Activated T-helper 1 cell treated with anti-CD3 and anti-CD28 coated beads, Interleukin-2, amount 50 U/mL, for 16 hours (primary cell): ENCODE measurements around the gene CFAP46.

Experiments
- DNase-seq, 2 donors: peaks; one replicate each; pipeline ENCODE4 v3.0.0-alpha.2; 2020; ENCODE audit warnings: low read depth in 1 of 2, low spot score in 1 of 2

The CFAP46 gene

DNA sequence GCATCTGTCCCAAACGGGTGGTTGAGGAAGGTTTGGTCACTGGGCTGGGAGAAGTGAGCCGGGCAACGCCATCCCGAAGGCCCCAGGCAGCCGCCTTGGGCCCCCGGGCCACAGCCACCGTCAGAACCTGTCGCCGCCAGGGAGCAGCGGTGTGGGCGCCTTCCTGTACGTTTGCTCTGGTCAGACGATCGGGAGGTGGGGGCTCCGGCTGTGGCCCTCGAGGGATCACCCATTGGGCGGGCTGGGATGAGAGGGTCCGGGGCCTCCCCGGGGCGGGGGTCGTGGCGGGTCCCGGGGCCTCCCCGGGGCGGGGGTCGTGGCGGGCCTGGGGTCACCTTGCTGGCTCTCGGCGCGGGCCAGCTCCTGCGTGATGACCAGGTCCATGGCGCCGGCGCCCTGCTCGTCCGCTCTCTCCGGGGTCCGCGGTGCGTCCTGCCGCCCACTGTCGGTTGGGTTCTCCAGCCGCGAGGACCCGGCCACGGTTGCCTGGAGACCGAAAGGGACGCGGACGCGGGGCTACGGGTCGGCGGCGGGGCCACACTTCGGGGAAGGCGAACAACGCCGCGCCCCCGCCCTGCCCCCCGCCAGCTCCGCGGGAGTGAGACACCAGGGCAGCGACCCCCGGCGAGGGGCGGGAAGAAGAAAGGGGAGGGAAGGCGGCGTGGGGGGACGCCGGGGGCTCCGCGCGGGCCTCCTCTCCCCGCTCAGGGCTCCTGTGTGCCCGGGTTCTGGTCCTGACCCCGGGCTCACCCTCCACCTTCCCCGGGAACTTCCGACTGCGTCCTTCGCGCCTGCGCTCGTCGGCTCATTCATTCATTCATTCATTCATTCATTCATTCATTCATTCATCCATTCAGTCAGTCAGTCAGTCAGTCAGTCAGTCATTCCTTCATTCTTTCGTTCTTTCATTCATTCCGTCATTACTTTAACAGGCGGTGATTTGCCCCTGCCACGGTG, at the start of gene CFAP46:
Gene CFAP46, minus strand, starts transcription at position 470 of the 957 bp plus-strand sequence. Its CDS starts 86 bp downstream, at position 384.
- DNase-seq: no peak

DNA sequence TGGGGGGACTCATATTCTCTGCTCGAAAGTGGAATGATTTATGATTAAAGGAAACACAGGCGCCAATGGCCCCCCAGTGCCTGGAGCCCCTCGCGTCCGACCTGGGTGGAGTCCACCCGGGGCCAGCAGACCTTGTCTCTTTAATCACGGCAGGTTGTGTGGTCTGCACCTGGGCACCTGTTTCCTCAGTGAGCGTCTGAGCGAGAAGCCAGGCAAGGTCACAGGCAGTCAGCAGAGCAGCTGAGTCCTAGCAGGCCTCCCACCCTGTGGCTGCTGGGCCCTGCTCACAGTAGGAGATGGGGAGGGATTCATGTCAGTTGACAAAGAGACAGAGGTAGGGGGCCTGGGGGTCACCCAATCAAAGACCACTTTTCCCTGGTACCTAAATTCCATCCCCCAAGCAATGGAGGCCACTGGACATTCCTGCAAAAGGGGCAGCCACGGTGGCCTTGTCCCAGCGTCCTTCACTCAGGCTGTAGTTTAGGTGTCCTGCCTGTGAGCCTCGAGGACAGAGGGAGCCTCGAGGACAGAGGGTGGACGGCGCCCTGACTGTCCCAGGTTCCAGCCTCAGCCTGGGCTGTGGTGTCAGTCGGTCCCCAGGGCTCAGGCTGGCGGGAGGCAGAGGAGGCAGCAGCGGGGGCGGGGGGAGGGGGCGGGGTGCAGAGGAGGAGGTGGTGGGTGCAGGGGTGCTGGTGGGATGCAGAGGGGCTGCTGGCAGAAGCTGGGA, 49.5 kb upstream of the CFAP46 start:
- no peak for DNase-seq

GRCh38 chr10:132990684-132991545, 48.5 kb upstream of the CFAP46 start:
- no peak for DNase-seq

DNA sequence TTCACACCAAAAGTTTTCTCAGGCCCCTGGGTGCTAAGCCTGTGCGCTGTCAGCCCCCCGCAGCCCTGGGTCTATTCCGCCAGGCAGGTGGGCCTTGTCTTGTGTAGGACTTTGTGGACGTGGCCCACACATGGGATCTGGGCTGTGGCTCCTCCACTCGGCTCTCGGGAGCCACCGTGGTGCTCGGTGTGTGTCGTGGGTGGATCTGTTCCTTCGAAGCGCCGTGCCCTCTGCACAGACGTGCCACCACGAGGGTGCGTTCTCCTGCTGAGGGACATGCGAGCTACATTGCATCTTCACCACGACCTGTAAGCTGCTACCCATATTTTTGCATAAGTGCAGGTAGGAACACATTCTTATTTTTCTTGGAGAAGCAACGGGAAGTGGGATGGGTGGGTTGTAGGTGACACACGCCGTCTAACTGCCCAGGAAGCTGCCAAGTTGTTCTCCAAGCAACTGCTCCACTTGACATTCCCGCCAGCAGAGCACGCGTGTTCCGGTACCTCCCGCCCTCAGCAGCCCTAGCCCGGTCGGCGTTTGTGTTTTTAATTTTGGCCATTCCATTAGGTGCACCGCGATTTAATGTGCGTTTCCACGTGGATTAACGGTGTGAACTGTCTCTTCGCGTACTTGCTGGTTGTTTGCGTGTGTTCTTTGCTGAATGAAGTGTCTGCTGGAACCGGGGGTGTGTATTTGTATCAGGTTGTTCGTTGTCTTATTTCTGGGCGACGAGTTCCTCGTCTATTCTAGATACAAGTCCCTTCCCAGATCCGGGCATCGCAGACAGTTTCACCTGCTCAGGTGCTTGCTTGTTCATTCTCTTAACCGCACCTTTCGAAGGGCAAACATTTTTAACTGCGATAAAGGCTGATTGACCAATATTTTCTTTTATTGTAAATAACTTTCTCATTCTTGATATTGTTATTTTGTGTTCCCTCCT, 47.4 kb upstream of the CFAP46 start:
- no peak for DNase-seq

GRCh38 chr10:132988988-132989387, 46.6 kb upstream of the CFAP46 start:
- DNase-seq: no peak

GRCh38 chr10:132987671-132988571, 45.6 kb upstream of the CFAP46 start:
- no peak for DNase-seq

GRCh38 chr10:132986978-132987377, 44.6 kb upstream of the CFAP46 start:
- no peak for DNase-seq

DNA sequence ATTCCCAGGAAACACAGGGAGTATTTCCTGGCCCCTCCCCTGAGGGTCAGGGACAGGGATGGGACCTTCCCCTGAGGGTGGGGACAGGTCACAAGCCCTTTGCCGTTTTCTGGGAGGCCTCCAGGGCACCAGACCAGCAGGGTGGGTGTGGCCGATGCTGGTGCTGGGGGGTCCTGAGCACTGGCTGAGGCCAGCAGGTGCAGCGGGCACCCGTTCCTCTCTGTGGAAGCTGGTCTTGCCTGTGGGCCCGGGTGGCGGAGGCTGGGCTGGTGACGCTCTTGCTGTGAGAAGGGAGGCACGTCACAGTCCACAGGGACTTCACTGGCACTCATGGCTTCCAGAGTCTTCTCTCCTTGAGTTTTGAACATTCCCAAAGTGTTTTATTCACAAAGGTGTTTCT, 44.2 kb upstream of the CFAP46 start:
- no peak for DNase-seq

DNA sequence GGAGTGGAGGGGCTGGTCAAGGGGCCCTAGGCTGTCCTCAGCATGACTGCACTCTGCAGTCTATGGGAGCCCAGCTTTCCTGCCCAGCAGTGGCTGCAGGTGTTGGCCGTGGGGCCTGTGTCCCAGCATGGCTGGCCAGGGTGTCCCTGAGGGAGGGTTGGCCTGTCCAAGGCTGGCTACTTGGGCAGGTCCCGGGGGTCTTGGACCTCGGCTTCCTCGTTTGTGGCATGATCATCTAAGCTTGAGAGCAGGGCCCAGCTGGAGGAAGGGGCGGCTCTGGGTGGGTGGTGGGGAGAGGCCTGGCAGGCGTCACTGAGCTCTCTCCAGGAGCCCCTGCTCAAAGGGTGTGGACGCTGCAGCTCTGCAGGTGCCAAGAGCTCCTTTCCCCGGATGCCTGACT, 43.7 kb upstream of the CFAP46 start:
- no peak for DNase-seq

DNA sequence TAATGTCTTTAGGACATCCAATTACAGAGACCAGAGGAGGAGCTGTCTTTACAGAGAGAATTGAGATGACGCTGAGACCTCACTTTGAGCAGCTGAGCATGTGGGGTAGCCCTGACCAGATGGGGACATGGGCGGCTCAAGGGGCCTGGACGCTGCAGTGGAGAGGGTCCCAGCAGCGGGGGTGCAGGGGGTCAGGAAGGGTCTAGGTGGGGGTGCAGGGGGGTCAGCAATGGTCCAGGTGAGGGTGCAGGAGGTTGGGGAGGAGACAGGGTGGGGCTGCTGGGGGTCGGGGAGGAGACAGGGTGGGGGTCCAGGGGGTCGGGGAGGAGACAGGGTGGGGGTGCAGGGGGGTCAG, 43.2 kb upstream of the CFAP46 start:
- DNase-seq: no peak

GRCh38 chr10:132984801-132985545, 42.6 kb upstream of the CFAP46 start:
- DNase-seq: no peak

DNA sequence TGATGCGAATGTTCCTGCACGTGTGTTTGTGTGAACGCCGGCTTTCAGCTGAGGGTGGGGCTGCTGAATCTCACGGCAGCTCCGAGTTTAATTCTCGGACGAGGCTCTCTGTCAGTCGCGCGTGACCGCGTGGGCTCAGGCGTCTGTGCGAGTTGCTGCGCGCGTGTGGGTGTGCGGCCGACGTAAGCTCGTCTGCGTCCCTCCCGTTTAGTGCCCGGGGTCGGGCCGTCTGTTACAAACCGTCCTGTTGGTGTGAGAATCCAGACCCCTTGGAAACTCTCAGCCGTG, 41.6 kb upstream of the CFAP46 start:
- no peak for DNase-seq

GRCh38 chr10:132983252-132984007, 41.1 kb upstream of the CFAP46 start:
- DNase-seq: no peak

DNA sequence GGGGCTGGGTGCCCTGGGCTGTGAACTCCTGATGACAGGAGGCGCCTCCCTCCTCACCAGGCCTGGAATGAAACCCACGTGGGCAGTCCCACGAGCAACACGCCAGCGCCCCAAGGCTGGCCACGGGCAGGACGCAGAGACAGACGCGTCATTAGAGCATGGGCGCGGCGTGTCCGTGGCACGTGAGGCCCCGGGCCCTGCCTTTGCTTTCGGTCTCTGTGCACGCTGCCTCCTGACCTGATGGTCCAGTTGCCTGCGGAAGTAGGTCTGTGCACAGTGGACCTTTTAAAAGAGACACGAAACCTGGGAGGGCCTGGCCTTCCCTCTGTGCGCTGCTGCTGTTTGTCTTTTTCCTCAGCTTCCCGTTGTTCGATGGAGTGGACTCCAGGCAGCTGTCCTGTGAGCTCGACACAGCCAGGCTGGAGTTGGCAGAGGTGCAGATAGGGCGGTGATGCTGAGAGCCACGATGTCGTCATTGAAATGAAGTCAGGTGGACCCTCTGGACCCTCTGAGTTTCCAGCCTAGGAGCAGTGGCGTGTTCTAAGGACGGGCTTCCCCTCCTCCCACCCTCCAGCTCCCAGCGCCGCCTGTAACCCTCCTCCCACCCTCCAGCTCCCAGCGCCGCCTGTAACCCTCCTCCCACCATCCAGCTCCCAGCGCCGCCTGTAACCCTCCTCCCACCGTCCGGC, 40.1 kb upstream of the CFAP46 start:
- no peak for DNase-seq

GRCh38 chr10:132981746-132982145, 39.4 kb upstream of the CFAP46 start:
- DNase-seq: no peak

DNA sequence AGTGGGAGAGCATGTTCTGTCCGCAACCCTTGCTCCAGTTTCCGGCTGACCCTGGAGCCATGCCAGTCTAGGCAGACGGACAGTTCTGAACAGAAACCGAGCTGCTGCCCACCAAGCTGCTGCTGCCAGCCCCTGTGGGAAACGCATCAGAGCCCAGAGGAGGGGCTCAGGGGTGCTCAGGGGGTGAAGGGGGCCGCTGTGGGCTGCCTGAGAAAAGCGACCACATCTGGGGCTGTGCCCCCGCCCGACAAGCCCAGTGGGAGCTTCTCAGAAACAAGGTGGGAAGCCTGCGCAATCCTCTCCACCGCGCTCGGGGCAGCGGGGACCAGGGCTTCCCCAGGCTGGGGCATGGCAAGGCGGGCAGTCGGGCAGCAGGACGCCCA, 38.8 kb upstream of the CFAP46 start:
- DNase-seq: no peak

DNA sequence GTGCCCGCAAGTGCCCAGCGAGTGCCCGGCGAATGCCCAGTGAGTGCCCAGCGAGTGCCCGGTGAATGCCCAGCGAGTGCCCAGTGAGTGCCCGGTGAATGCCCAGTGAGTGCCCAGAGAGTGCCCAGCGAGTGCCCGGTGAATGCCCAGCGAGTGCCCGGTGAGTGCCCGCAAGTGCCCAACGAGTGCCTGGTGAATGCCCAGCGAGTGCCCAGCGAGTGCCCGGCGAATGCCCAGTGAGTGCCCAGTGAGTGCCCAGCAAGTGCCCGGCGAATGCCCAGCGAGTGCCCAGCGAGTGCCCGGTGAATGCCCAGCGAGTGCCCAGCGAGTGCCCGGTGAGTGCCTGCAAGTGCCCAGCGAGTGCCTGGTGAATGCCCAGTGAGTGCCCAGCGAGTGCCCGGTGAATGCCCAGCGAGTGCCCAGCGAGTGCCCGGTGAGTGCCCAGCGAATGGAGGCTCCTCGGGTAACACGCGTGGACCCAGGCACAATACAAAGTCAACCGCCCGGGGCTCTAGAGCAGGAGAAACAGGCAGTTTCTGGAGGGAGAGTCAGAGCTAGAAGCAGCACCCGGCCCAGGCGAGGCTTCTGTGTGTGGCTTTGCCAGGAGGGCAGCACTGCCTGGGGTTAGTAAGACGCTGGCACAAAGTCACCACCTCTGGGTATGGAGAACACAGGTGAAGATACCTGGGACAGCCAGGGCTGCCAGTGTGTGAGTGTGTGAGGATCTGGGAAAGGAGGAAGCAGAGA, 38.2 kb upstream of the CFAP46 start:
- DNase-seq: no peak
